Pulmonary artery endothelial cell (primary cell): Measurements from ENCODE around the gene TEX22. TPM values are rescaled to one million over a fixed set of nuclear protein-coding genes. Genes with fewer than 3 reads are reported as not detected.
A peak's percentile ranks its signal among the peaks of the same experiment; 100 is the strongest.

ENCODE experiments used
- DNase-seq: peaks from one replicate; pipeline ENCODE4 v3.0.0-alpha.2; 2011; ENCODE audit warnings: low read depth, low spot score
- total RNA-seq: library from RNA; depleted of rRNA; stranded (reverse); fragments of >200 nt; gene quantifications from 2 replicates; pipeline ENCODE4 v1.2.3, GENCODE V29; 2014

TEX22 gene
- total RNA-seq, 1 donor from 2014 or later = 0.13 TPM

- no peak for DNase-seq
Measured at GRCh38 chr14:105366386-105367074, 31.8 kb upstream of the TEX22 start.

DNA sequence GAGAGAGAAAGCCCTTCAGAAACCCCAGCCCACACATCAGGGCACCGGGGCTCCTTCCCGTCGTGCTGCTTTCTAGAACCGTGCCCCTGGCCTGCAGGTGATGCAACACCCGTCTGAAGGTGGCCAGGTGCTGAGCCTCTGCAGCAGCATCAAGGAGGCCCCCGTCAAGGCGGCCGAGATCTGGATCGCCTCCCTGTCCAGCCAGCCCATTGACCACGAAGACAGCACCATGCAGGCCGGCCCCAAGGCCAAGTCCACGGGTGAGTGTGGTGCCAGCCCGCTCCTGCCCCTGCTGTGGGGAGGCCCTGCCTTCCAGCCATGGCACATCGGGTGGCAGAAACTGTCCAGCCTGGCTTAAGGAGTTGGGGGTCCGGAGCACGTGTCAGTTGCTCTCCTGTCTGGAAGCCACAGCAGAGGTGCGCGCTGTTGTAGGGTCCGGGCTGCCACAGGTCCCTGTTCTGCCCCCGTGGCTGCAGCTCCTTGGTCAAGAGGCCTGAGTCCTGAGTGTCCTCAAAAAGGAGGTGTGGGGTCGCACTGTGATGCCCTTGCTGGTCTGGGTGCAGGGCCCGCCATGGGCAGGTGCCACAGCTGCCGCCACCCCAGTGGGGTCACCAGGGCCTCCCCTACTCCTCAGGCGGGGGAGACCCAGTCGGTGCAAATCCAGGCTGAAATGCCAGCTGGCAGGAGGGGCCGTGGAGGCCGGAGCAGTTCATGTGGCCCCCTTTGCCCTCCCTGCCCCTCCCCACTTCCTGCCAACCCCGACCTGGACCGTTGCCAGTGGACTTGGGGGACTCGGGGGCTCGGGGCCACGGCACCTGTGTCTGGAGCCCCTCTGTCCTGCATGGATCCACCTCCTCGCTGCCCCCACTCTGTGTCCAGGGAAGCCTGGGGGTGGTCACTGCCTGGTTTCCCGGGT is 31.0 kb upstream of the TEX22 start:
- DNase-seq = no peak

GRCh38 chr14:105368032-105368417 is 30.3 kb upstream of the TEX22 start:
- no peak for DNase-seq

DNA sequence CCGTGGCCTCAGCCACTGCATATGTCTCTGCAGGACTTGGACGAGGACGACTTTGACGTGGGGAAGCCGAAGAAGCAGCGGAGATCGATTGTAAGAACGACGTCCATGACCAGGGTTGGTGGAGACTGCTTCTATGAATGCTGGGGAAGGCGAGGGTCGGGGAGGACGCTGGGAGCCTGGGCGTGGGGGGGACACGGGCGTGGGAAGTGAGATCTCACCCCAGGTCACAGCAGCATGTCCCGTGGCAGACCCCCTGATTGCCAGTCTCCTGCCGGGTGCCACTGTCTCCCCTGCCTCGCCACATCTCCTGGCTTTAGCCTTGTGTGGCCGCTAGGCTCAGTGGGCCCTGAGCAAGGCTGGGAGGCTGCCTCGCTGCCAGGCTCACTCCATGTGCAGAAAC is 29.9 kb upstream of the TEX22 start:
- no peak for DNase-seq

DNA sequence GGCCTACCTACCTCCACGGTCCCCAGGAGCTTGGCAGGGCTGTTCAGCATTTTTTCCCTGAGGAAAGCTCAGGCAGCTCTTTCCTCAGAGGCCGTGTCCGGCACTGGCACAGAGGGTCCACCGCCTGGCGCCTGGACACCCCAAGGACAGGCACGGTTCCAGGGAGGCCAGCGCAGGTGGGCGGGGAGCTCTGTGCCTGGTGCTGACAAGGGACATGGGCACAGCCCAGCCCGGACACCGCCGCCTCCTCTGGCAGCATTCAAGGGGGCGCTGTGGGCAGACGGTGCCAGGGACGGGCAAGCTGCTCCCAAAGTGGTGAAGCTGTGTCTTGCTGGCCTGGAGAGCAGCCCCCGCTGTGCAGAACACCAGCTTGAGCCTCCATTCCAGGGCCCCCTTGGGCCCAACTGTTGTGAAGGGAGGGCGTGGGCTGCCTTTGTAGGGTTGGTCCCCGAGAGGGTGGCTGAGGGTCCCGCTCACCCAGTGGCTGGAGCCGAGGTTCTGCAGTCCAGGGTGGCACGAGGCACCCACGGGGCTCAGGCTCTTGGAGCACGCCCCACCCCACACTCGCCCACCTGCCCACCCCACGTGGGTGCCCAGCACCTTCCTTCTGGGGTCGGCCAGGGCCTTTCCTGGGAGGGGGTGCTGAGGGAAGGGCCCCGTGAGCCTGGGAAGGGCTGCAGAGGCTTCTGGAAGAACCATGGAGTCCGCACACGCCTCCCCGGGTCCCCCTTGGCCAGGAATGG is 29.3 kb upstream of the TEX22 start:
- no peak for DNase-seq

DNA sequence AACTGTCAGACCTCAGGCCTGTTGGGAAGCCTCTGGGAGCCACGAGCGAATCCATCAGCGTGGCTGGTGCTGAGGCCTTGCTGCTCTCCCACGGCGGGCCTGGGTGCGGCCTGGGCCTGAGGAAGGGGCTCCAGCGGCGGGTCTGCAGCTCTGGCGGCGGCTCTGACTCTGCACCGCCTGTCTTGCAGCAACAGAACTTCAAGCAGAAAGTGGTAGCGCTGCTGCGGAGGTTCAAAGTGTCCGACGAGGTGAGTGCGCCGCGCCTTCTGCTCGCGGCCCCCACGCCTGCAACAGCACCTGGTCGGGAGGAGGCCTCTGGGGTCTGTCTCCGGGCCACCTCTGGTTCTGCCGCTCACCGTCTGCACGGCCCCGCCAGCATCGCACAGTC is 28.7 kb upstream of the TEX22 start:
- DNase-seq = no peak

- no peak for DNase-seq
Measured at GRCh38 chr14:105374389-105374788, 23.9 kb upstream of the TEX22 start.

- DNase-seq = peak; percentile 8
Measured at GRCh38 chr14:105375635-105376057, 22.7 kb upstream of the TEX22 start.

DNA sequence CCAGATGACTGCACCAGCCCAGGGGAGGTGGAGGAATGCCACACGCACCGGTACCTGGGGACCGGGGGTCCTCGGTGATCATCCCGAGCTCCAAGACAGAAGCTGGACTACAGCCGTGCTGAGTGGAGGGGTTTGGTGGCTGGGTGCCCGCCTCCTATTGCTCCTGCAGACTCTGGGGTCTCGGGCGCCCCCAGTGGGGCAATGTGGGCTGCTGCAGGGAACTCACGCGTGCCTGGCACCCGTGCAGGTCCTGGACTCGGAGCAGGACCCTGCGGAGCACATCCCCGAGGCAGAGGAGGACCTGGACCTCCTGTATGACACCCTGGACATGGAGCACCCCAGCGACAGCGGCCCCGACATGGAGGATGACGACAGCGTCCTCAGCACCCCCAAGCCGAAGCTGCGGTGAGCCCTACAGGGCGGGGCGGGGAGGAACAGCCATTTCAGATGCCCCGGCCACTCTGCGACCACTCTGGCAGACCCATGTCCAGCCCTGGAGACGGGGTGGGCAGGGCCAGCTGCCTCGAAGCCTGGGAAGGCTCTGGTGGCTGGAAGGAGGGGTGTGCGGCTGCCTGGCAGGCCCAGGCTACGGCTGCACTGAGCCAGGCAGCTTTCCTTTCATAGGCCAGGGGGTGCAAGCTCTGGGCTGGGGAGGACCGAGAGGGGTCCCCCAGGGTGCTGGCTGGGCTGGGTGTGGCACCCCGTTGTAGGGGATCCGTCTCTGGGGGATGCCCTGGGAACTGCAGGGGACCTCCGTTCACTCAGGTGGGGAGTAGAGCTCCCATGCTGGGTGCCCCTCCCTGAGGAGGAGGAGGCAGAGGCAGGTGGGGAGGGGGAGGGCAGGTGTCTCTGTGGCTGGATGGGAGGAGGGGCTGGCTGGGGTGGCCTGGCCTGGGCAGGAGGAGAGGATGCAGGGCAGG is 21.6 kb upstream of the TEX22 start:
- no peak for DNase-seq

GRCh38 chr14:105377555-105378182 is 20.7 kb upstream of the TEX22 start:
- DNase-seq = no peak

DNA sequence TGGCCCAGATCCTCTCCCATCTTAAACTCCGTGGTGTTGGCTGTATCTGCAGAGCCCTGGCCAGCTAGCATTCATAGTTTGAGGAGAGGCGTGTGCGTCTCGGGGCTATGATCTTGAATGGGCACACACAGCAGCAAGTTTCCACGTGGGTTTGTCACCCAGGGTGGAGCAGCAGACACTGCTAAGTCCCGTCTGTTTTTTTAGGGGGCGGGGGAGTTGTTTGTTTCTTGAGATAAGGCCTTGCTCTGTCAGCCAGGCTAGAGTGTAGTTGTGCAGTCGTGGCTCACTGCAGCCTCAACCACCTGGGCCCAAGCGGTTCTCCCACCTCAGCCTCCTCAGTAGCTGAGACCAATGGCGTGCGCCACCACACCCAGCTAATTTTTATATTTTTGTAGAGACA is 20.1 kb upstream of the TEX22 start:
- no peak for DNase-seq

GRCh38 chr14:105378873-105379685 is 19.3 kb upstream of the TEX22 start:
- DNase-seq = no peak

- DNase-seq = no peak
Measured at GRCh38 chr14:105379946-105380345, 18.4 kb upstream of the TEX22 start.

DNA sequence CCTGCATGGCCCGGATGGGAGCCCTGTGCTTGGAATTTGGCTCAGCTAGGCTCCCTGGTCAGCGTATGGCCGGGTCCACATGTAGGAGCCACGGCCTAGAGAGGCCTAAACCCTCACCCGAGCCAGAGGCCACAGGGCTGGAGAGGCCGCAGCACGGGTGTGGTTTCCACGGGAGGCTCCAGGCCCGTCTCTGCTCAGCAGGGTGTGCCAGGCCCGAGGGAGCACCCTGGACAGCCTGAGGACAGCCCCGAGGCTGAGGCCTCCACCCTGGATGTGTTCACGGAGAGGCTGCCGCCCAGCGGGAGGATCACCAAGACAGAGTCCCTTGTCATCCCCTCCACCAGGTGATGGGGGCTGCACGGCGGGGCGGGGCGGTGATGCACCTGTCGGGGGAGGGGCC is 17.6 kb upstream of the TEX22 start:
- no peak for DNase-seq

DNA sequence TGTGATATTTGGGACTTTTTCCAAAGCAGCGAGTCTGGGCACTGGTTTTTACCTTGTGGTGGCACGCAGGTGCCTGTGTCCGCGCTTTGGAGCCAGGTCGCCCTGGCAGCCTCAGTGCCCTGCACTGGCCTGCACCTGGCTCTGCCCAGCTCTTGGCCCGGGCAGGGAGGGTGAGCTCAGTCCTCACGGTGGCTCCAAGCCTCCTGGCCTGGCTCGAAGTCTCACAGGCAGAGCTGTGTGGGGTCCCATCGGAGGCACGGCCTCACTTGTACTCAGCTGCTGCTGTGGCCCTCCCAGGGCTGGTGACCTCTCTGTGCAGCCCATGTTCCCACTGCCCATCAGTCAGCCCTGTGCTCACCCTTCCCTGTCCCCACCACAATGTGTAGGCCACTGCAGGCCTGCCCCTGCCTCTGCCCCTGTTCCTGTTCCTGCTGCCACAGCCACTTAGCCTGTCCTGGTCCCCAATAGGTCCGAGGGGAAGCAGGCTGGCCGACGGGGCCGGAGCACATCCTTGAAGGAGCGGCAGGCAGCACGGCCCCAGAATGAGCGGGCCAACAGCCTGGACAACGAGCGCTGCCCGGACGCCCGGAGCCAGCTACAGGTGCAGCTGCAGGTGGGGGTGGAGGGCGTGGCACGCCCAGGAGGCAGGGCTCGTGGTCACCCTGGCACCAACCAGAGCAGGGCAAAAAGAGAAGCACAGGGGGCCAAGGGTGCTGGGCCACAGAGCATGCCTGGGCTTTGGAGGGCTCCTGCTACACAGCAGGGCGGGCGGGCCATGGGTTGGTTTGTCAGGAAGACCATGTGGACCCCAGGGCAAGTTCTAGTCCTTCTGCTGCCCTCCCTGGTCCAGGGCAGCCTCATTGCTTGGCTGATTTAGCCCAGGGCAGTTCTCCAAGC is 16.6 kb upstream of the TEX22 start:
- no peak for DNase-seq

GRCh38 chr14:105382343-105383082 is 15.8 kb upstream of the TEX22 start:
- no peak for DNase-seq

DNA sequence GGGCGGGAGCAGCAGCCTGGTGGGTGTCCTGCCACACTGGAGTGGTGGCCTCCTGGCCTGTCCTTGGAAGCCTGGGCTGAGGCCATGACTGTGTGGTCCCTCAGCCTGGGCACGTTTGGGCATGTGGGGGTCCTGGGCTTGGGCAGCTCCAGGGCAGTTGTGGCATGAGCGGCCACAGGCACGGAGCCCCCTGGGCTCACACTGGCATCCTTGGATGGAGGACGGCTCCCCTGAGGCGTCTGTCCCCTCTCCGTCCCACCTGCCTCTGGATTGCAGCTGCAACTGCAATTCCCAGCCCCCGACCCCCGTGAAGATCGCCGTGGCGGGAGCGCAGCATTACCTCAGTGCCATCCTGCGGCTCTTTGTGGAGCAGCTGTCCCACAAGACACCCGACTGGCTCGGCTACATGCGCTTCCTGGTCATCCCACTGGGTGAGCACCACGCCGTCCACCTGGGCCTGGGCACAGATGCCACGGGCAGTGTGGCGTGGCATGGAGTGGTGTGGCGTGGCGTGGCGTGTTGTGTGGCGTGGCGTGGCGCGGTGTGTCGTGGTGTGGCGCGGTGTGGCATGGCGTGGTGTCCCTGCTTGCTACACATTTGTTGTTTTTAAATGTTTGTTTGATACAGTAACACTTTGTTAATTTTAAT is 15.1 kb upstream of the TEX22 start:
- no peak for DNase-seq
